Measurements from ENCODE around the gene ROCK2. TPM values are rescaled to one million over a fixed set of nuclear protein-coding genes. Genes with fewer than 3 reads are reported as not detected.

The ROCK2 gene
- total and polyA plus RNA-seq, 2 of the 13 experiments (the other 11 are each of a cell fraction or from before 2014, with no cell fraction given), result 38.1 to 119 TPM

DNA sequence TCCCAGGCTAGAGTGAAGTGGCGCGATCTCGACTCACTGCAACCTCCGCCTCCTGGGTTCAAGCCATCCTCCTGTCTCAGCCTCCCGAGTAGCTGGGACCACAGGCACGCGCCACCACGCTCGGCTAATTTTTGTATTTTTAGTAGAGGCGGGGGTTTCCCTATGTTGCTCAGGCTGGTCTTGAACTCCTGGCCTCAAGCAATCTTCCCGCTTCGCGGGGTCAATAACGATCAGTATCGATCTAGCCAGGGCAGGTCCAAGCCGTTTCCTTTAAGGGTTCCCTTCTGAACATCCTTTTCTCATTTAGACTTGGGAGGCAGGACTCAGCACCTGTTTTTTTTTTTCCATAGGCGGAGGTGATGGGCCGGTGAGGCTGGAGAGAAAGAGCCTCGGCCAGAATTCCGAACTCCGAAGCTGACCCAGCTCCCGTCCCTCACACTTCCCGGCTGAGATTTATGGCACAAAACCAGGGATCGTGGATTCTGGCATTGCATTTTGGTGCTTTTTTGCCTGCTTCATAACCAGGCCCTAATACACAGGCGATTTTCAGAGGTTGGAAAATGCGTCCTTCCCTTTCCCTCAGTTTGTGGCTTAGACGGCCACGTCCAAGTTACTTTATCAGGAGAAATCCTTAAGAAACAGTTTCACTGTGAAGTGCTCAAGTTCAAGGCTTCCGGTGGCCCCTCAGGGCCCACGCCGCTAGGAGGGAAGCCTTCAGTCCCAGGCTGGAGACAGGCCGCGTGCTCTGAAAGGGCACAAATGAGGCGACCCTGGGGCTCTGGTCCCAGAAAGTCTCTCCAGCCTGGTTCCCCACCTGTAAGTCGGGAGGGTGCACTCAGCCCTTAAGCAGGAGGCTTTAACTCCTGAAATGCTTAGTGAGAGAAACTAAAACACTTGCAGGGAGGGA is 190.2 kb downstream of the ROCK2 start (continued):
- TF ChIP-seq ZNF414 (CRISPR knock-in tag; IDR thresholded peaks at IDR 0.05), result 0 out of 2 replicates have a peak, but pooled peaks have one; percentile 16
- no peak for TF ChIP-seq LCORL (IDR thresholded peaks at IDR 0.05)
- peak; percentile 44; the same call in 1 of the 2 replicates for TF ChIP-seq LCORL (CRISPR knock-in tag; IDR thresholded peaks at IDR 0.05)
- peak; percentile 67; the same call in 1 of the 2 replicates for TF ChIP-seq ZNF30 (CRISPR knock-in tag; IDR thresholded peaks at IDR 0.05)
- no peak for TF ChIP-seq ZNF350 (CRISPR knock-in tag; IDR thresholded peaks at IDR 0.05; ENCODE audit: borderline replicate concordance, low read depth)
- TF ChIP-seq THRA (CRISPR knock-in tag; IDR thresholded peaks at IDR 0.05; ENCODE audit: borderline replicate concordance), result no peak
- peak; percentile 48; the same call in 1 of the 2 replicates for TF ChIP-seq GFI1 (CRISPR knock-in tag; IDR thresholded peaks at IDR 0.05; ENCODE audit: borderline replicate concordance)
- peak; percentile 22 for TF ChIP-seq ZEB1 (IDR thresholded peaks at IDR 0.05; ENCODE audit: insufficient replicate concordance, low read depth)
- 0 out of 2 replicates have a peak, but pooled peaks have one; percentile 14 for TF ChIP-seq ZNF652 (CRISPR knock-in tag; IDR thresholded peaks at IDR 0.05; ENCODE audit: borderline replicate concordance, low read depth)
- peak; percentile 65; the same call in 1 of the 2 replicates for TF ChIP-seq THAP7 (CRISPR knock-in tag; IDR thresholded peaks at IDR 0.05)
- peak; percentile 46; the same call in 1 of the 2 replicates for TF ChIP-seq ZMYM4 (CRISPR knock-in tag; IDR thresholded peaks at IDR 0.05)
- 0 out of 2 replicates have a peak, but pooled peaks have one; percentile 48 for TF ChIP-seq ZSCAN29 (CRISPR knock-in tag; conservative IDR thresholded peaks at IDR 0.05)
- no peak for TF ChIP-seq ZBTB20 (CRISPR knock-in tag; IDR thresholded peaks at IDR 0.05; ENCODE audit: borderline replicate concordance, low read depth)
- TF ChIP-seq E2F2 (CRISPR knock-in tag; IDR thresholded peaks at IDR 0.05; ENCODE audit: borderline replicate concordance), result no peak
- 0 out of 2 replicates have a peak, but pooled peaks have one; percentile 11 for TF ChIP-seq SALL1 (CRISPR knock-in tag; IDR thresholded peaks at IDR 0.05)
- TF ChIP-seq ZBTB1 (CRISPR knock-in tag; IDR thresholded peaks at IDR 0.05; ENCODE audit: borderline replicate concordance), result no peak
- no peak; the same call in 1 of the 2 replicates for TF ChIP-seq ZBTB7B (CRISPR knock-in tag; IDR thresholded peaks at IDR 0.05)
- TF ChIP-seq, protein P1, sequence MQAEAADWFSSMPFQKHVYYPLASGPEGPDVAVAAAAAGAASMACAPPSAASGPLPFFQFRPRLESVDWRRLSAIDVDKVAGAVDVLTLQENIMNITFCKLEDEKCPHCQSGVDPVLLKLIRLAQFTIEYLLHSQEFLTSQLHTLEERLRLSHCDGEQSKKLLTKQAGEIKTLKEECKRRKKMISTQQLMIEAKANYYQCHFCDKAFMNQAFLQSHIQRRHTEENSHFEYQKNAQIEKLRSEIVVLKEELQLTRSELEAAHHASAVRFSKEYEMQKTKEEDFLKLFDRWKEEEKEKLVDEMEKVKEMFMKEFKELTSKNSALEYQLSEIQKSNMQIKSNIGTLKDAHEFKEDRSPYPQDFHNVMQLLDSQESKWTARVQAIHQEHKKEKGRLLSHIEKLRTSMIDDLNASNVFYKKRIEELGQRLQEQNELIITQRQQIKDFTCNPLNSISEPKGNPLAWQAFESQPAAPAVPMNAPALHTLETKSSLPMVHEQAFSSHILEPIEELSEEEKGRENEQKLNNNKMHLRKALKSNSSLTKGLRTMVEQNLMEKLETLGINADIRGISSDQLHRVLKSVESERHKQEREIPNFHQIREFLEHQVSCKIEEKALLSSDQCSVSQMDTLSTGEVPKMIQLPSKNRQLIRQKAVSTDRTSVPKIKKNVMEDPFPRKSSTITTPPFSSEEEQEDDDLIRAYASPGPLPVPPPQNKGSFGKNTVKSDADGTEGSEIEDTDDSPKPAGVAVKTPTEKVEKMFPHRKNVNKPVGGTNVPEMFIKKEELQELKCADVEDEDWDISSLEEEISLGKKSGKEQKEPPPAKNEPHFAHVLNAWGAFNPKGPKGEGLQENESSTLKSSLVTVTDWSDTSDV (CRISPR knock-in tag; IDR thresholded peaks at IDR 0.05), result 0 out of 2 replicates have a peak, but pooled peaks have one; percentile 29
- peak; percentile 54; the same call in 1 of the 2 replicates for TF ChIP-seq SALL2 (CRISPR knock-in tag; IDR thresholded peaks at IDR 0.05)
- no peak; the same call in none of the 2 replicates for TF ChIP-seq ZNF891 (CRISPR knock-in tag; IDR thresholded peaks at IDR 0.05)
- peak; percentile 20; the same call in 1 of the 2 replicates for TF ChIP-seq MYC (CRISPR knock-in tag; IDR thresholded peaks at IDR 0.05; ENCODE audit: borderline replicate concordance)
- TF ChIP-seq ZFP36L1 (CRISPR knock-in tag; IDR thresholded peaks at IDR 0.05), result no peak

Data from HepG2 (cell line).